Mesendoderm (in vitro differentiated cells): Measurements from ENCODE around the gene VAV3.

ENCODE experiments used
- DNase-seq: peaks from one replicate; pipeline ENCODE4 v3.0.0; 2013
- H2AK5ac ChIP-seq: 2 replicates; pipeline ENCODE4 v1.6.1; 2013; ENCODE audit warnings: low read length, inconsistent platforms
- H2BK120ac ChIP-seq: 2 replicates; pipeline ENCODE4 v1.6.1; 2013; ENCODE audit warnings: low read depth, mild to moderate bottlenecking, low read length, moderate library complexity, mixed read lengths
- H2BK15ac ChIP-seq: replicated peaks from 2 replicates; pipeline ENCODE4 v1.6.1; 2013; ENCODE audit warnings: low read depth, mild to moderate bottlenecking, moderate library complexity
- H2BK5ac ChIP-seq: 2 replicates; pipeline ENCODE4 v1.6.1; 2013; ENCODE audit warnings: low read length, inconsistent platforms
- H3K18ac ChIP-seq: 2 replicates; pipeline ENCODE4 v1.6.1; 2013; ENCODE audit warnings: mild to moderate bottlenecking, low read length, mixed read lengths
- H3K23ac ChIP-seq: one replicate; pipeline ENCODE4 v1.6.1; 2013; ENCODE audit warnings: low read length
- H3K27ac ChIP-seq: 2 replicates; pipeline ENCODE4 v1.5.1; 2013; ENCODE audit warnings: low read depth, mild to moderate bottlenecking, inconsistent platforms, low read length, moderate library complexity
- H3K27me3 ChIP-seq: 2 replicates; pipeline ENCODE4 v1.6.1; 2013; ENCODE audit warnings: low read length, control low read depth, mild to moderate bottlenecking, inconsistent platforms; ENCODE audit not compliant: insufficient read depth, poor library complexity
- H3K36me3 ChIP-seq: 2 replicates; pipeline ENCODE4 v1.6.1; 2013; ENCODE audit warnings: low read length, inconsistent platforms; ENCODE audit not compliant: control insufficient read depth, insufficient read depth
- H3K4ac ChIP-seq: one replicate; pipeline ENCODE4 v1.6.1; 2013; ENCODE audit warnings: low read depth, mild to moderate bottlenecking, low read length, moderate library complexity
- H3K4me1 ChIP-seq: 2 replicates; pipeline ENCODE4 v1.6.1; 2013; ENCODE audit warnings: low read depth, low read length, inconsistent platforms; ENCODE audit not compliant: control insufficient read depth
- H3K4me2 ChIP-seq: 2 replicates; pipeline ENCODE4 v1.6.1; 2013; ENCODE audit warnings: low read length
- H3K4me3 ChIP-seq: 2 replicates; pipeline ENCODE4 v1.5.1; 2013; ENCODE audit warnings: mild to moderate bottlenecking, low read length
- H3K56ac ChIP-seq: one replicate; pipeline ENCODE4 v1.6.1; 2013; ENCODE audit warnings: low read length
- H3K79me1 ChIP-seq: 2 replicates; pipeline ENCODE4 v1.6.1; 2013; ENCODE audit warnings: low read length, inconsistent platforms
- H3K79me2 ChIP-seq: 2 replicates; pipeline ENCODE4 v1.6.1; 2013; ENCODE audit warnings: mild to moderate bottlenecking, low read length; ENCODE audit not compliant: control insufficient read depth, insufficient read depth
- H3K9ac ChIP-seq: 2 replicates; pipeline ENCODE4 v1.6.1; 2013; ENCODE audit warnings: low read length, inconsistent platforms
- H4K5ac ChIP-seq: one replicate; pipeline ENCODE4 v1.6.1; 2013; ENCODE audit warnings: low read length
- H4K8ac ChIP-seq: one replicate; pipeline ENCODE4 v1.6.1; 2013; ENCODE audit warnings: low read depth, mild to moderate bottlenecking, control low read depth, low read length, moderate library complexity
- WGBS: extraction: QIAGEN DNeasy Blood & Tissue Kit; methylation state at CpG from one replicate; pipeline ENCODE4 v1.1.7; 2013; ENCODE audit warnings: low lambda C conversion rate, missing lambda C conversion rate; ENCODE audit not compliant: insufficient coverage; ENCODE audit errors: extremely low coverage; 5-methylcytosine and 5-hydroxymethylcytosine counted together

Gene VAV3

DNA sequence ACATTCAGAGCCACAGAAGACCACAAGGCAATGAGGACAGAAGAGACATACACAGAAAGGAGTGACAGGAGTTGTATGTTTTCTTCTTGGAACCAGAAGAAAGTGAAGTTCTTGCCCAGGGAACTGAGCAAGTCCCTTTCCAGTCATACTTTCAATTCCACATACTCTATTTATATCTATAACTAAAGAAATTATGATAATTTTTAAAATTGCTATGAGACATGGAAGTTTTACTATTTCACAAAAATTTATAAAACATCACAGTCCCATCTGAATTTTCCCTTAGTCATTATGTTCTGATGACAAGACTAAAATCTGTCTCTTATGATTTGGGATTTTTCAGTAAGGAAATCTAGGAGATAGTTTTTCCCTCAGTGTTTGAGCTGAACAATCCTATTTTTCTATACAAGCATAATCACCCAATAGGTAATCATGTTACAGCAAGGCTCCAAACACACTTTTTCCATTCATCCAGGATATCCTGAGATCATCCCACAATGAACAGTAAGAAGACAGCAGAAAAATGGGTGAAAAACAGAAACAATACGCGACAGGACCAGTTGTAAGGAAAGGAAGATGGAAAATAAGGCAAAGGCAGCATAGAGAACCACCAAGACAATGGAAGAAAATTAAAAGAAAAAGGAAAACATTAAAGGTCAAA, 154.6 kb downstream of the VAV3 start:
- Histone ChIP-seq H2BK15ac (no peak overlapping the region), H3K23ac (peak overlapping the region; percentile 50), H4K8ac (no peak overlapping the region), H4K5ac (no peak overlapping the region), H3K4me2 (no peak overlapping the region), H2AK5ac (no peak overlapping the region), H3K79me1 (no peaks in the 10 kb centered on the region), H3K4ac (no peak overlapping the region), H3K9ac (no peak overlapping the region), H3K27ac (no peak overlapping the region), H2BK5ac (no peak overlapping the region), H3K79me2 (no peaks in the 10 kb centered on the region), H3K4me3 (no peak overlapping the region), H3K27me3 (no peaks in the 10 kb centered on the region), H3K18ac (peak overlapping the region; percentile 51), H3K36me3 (no peaks in the 10 kb centered on the region), H3K4me1 (no peaks in the 10 kb centered on the region), H2BK120ac (no peak overlapping the region), H3K56ac (no peak overlapping the region)
- no peak for DNase-seq
- WGBS, result no CpG with 5 or more reads among the region's 2 CpGs

DNA sequence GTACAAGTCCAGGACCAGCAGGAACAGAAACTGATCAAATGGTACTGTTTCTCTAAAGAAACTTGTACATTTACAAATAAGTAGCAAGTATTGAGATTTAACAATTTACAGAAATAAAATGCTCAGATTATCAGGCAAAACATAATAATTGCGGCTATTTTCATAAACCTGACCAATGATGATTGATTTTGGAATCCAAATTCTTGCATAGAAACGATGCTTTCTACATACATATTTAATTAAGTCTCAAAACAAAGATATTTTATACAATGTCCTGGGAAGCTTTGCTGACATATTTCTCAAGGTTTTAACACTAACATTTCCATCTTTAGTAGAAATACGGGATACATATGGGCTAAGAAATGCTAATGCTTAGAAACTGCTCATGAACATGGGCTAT, 157.1 kb downstream of the VAV3 start:
- no peak overlapping the region for H4K8ac ChIP-seq
- no peaks in the 10 kb centered on the region for H3K79me2 ChIP-seq
- H2BK120ac ChIP-seq, result no peak overlapping the region
- no peaks in the 10 kb centered on the region for H3K4me1 ChIP-seq
- no peak overlapping the region for H2BK5ac ChIP-seq
- H3K27me3 ChIP-seq, result no peaks in the 10 kb centered on the region
- H2BK15ac ChIP-seq, result no peak overlapping the region
- H3K4me3 ChIP-seq, result no peak overlapping the region
- H3K9ac ChIP-seq, result no peak overlapping the region
- DNase-seq, result no peak
- no CpG with 5 or more reads among the region's 3 CpGs for WGBS
- no peaks in the 10 kb centered on the region for H3K79me1 ChIP-seq
- H3K36me3 ChIP-seq, result no peaks in the 10 kb centered on the region
- no peak overlapping the region for H3K18ac ChIP-seq
- H3K56ac ChIP-seq, result no peak overlapping the region
- H3K4me2 ChIP-seq, result no peak overlapping the region
- no peak overlapping the region for H3K23ac ChIP-seq
- H2AK5ac ChIP-seq, result no peak overlapping the region
- no peak overlapping the region for H3K27ac ChIP-seq
- H3K4ac ChIP-seq, result no peak overlapping the region
- H4K5ac ChIP-seq, result no peak overlapping the region

- Histone ChIP-seq H3K79me1 (no peaks in the 10 kb centered on the region), H3K79me2 (no peaks in the 10 kb centered on the region), H2AK5ac (no peak overlapping the region), H2BK120ac (no peak overlapping the region), H2BK15ac (no peak overlapping the region), H3K56ac (no peak overlapping the region), H4K8ac (no peak overlapping the region), H3K4me1 (no peaks in the 10 kb centered on the region), H3K9ac (no peak overlapping the region), H3K18ac (no peak overlapping the region), H3K4me3 (no peak overlapping the region), H3K36me3 (no peaks in the 10 kb centered on the region), H3K23ac (no peak overlapping the region), H3K4ac (no peak overlapping the region), H2BK5ac (no peak overlapping the region), H4K5ac (no peak overlapping the region), H3K27me3 (no peaks in the 10 kb centered on the region), H3K27ac (no peak overlapping the region), H3K4me2 (no peak overlapping the region)
- WGBS, result no CpG with 5 or more reads among the region's 1 CpG
- no peak for DNase-seq
These were observed 157.6 kb downstream of the VAV3 start for GRCh38 chr1:107807405-107807804.

DNA sequence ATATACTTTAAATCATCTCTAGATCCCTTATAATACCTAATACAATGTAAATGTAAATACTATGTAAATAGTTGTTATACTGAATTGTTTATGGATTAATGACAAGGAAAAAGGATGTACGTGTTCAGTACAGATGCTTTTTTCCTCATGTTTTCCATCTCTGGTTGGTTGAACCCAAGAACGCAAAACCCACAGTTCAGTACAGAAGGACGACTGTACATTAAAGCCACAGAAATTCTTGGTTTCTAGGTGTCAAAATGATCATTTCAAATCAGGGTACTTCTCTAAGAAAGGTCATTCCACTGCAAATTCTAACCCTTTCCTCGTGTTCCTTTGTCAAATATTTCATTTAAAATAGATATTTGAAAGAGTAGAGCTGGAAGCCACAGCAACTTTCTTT, 158.1 kb downstream of the VAV3 start:
- no peak overlapping the region for H3K9ac ChIP-seq
- no peaks in the 10 kb centered on the region for H3K4me1 ChIP-seq
- H3K4ac ChIP-seq, result no peak overlapping the region
- H3K27ac ChIP-seq, result no peak overlapping the region
- H2BK120ac ChIP-seq, result no peak overlapping the region
- H3K4me3 ChIP-seq, result no peak overlapping the region
- H3K36me3 ChIP-seq, result no peaks in the 10 kb centered on the region
- no peak overlapping the region for H3K4me2 ChIP-seq
- H3K56ac ChIP-seq, result no peak overlapping the region
- H2BK15ac ChIP-seq, result no peak overlapping the region
- no peak overlapping the region for H2AK5ac ChIP-seq
- no peak overlapping the region for H4K5ac ChIP-seq
- H3K79me1 ChIP-seq, result no peaks in the 10 kb centered on the region
- no peaks in the 10 kb centered on the region for H3K27me3 ChIP-seq
- H2BK5ac ChIP-seq, result no peak overlapping the region
- DNase-seq, result no peak
- H4K8ac ChIP-seq, result no peak overlapping the region
- no peak overlapping the region for H3K18ac ChIP-seq
- WGBS, result no CpG with 5 or more reads among the region's 4 CpGs
- no peaks in the 10 kb centered on the region for H3K79me2 ChIP-seq
- H3K23ac ChIP-seq, result no peak overlapping the region

GRCh38 chr1:107804741-107805140, 160.2 kb downstream of the VAV3 start:
- no peak overlapping the region for H3K23ac ChIP-seq
- no peak overlapping the region for H2BK120ac ChIP-seq
- no peak overlapping the region for H2AK5ac ChIP-seq
- H3K4me3 ChIP-seq, result no peak overlapping the region
- no peaks in the 10 kb centered on the region for H3K27me3 ChIP-seq
- no peak overlapping the region for H4K8ac ChIP-seq
- no peak overlapping the region for H2BK5ac ChIP-seq
- no CpG with 5 or more reads among the region's 1 CpG for WGBS
- no peak overlapping the region for H2BK15ac ChIP-seq
- H3K4ac ChIP-seq, result no peak overlapping the region
- H3K9ac ChIP-seq, result no peak overlapping the region
- H3K4me1 ChIP-seq, result no peaks in the 10 kb centered on the region
- H3K4me2 ChIP-seq, result no peak overlapping the region
- no peak for DNase-seq
- H3K18ac ChIP-seq, result no peak overlapping the region
- no peak overlapping the region for H3K56ac ChIP-seq
- no peak overlapping the region for H3K27ac ChIP-seq
- no peaks in the 10 kb centered on the region for H3K79me1 ChIP-seq
- no peaks in the 10 kb centered on the region for H3K36me3 ChIP-seq
- H3K79me2 ChIP-seq, result no peaks in the 10 kb centered on the region
- no peak overlapping the region for H4K5ac ChIP-seq

- Histone ChIP-seq H3K23ac (no peak overlapping the region), H4K8ac (no peak overlapping the region), H3K79me1 (no peaks in the 10 kb centered on the region), H3K9ac (no peak overlapping the region), H2BK15ac (no peak overlapping the region), H3K4ac (no peak overlapping the region), H2BK120ac (no peak overlapping the region), H3K4me1 (no peaks in the 10 kb centered on the region), H2BK5ac (no peak overlapping the region), H3K18ac (no peak overlapping the region), H4K5ac (no peak overlapping the region), H3K4me3 (no peak overlapping the region), H2AK5ac (no peak overlapping the region), H3K36me3 (no peaks in the 10 kb centered on the region), H3K4me2 (no peak overlapping the region), H3K27ac (no peak overlapping the region), H3K56ac (no peak overlapping the region), H3K79me2 (no peaks in the 10 kb centered on the region), H3K27me3 (no peaks in the 10 kb centered on the region)
- DNase-seq, result no peak
- WGBS, result no CpG with 5 or more reads among the region's 1 CpG
These were observed 160.8 kb downstream of the VAV3 start for GRCh38 chr1:107804134-107804533.
